Measurements from ENCODE around the gene GNG7. TPM values are rescaled to one million over a fixed set of nuclear protein-coding genes. Genes with fewer than 3 reads are reported as not detected.
A peak's percentile ranks its signal among the peaks of the same experiment; 100 is the strongest.
"Not testable (repeated sequence)": the region's sequence is repeated elsewhere in the genome, so short reads cannot be mapped to it uniquely, and the experiment has no call there.

The GNG7 gene
- total RNA-seq, 2 donors from 2014 or later = 5.7 to 12.9 TPM

DNA sequence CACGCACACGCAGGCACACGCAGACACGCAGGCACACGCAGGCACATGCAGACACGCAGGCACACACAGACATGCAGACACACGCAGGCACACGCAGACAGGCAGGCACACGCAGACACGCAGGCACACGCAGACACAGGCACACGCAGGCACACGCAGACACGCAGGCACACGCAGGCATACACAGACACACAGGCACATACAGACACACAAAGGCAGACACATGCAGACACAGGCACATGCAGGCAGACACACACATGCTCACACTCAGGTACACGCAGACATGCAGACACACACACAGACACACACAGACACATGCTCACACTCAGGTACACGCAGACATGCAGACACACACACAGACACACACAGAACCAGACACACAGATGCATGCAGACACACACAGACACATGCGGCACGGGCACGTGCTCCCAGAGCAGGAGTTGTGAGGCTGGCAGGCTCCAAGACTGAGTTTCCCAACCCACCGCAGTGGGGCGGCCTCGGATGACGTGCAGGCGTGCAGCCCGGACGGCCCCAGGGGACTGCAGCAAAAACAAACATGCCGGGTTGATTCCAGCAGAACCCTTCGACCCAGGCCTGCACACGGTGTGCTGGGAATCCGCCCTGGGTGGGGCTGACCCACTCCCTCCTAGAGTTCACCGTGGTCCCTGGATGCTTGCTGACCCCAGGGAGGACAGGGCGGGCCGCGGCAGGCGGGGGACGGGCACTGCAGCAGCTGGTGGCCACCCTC, 126.6 kb downstream of the GNG7 start:
- intact Hi-C loops (cut with DNase I) = no loop called here
- WGBS, 2 donors = 86 to 91% methylated on average over 13 to 36 of the region's 37 CpGs
- Histone ChIP-seq H3K9me3 (no peaks in the 10 kb centered on the region), H3K27me3 (no peaks in the 10 kb centered on the region), H3K4me3 (no peak overlapping the region), H3K4me1 (peaks cover 35% of the 10 kb centered on the region), H3K27ac (peak overlapping the region in 1 of 4 donors; percentile 29), H3K36me3 (replicated peaks in 1 of 2; ENCODE audit: insufficient read depth in 1 of 2, low read depth in 2 of 2) (no peaks in the 10 kb centered on the region)
- peak; percentile 48 to 61 (median 53) for DNase-seq
- no peak for TF ChIP-seq POLR2A (IDR thresholded peaks at IDR 0.05)
- TF ChIP-seq, protein P1, sequence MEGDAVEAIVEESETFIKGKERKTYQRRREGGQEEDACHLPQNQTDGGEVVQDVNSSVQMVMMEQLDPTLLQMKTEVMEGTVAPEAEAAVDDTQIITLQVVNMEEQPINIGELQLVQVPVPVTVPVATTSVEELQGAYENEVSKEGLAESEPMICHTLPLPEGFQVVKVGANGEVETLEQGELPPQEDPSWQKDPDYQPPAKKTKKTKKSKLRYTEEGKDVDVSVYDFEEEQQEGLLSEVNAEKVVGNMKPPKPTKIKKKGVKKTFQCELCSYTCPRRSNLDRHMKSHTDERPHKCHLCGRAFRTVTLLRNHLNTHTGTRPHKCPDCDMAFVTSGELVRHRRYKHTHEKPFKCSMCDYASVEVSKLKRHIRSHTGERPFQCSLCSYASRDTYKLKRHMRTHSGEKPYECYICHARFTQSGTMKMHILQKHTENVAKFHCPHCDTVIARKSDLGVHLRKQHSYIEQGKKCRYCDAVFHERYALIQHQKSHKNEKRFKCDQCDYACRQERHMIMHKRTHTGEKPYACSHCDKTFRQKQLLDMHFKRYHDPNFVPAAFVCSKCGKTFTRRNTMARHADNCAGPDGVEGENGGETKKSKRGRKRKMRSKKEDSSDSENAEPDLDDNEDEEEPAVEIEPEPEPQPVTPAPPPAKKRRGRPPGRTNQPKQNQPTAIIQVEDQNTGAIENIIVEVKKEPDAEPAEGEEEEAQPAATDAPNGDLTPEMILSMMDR (IDR thresholded peaks at IDR 0.05) = no peak
- no peak for ATAC-seq

DNA sequence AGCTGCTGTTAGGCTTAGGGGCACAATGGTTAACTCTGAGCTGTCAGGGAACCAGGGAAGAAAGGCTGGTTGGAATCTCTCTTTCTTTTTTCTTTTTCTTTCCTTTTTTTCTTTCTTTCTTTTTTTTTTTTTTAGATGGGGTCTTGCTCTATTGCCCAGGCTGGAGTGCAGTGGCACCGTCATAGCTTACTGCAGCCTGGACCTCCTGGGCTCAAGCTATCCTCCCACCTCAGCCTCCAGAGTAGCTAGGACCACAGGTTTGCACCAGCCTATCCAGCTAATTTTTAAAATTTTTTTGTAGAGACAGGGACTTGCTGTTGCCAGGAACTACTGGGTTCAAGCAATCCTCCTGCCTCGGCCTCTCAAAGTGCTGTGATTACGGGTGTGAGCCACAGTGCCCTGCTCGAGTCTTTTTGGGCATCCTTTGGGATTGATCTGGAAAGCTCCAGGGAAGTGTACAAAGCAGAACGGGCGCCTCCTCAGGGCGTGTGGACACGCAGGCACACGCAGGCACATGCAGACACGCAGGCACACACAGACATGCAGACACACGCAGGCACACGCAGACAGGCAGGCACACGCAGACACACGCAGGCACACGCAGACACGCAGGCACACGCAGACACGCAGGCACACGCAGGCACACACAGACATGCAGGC, 127.4 kb downstream of the GNG7 start:
- intact Hi-C loops (cut with DNase I) = no loop called here
- TF ChIP-seq POLR2A (IDR thresholded peaks at IDR 0.05) = no peak
- TF ChIP-seq, protein P1 (IDR thresholded peaks at IDR 0.05) = no peak
- WGBS, 2 donors = 82 to 86% methylated on average over 3 to 19 of the region's 19 CpGs
- no peak overlapping the region for H3K4me3 ChIP-seq
- DNase-seq (no peak), ATAC-seq (no peak)
- H3K27me3 ChIP-seq = no peaks in the 10 kb centered on the region
- H3K9me3 ChIP-seq = no peaks in the 10 kb centered on the region
- H3K36me3 ChIP-seq (replicated peaks in 1 of 2; ENCODE audit: insufficient read depth in 1 of 2, low read depth in 2 of 2) = no peaks in the 10 kb centered on the region
- peaks cover 34% of the 10 kb centered on the region for H3K4me1 ChIP-seq
- no peak overlapping the region for H3K27ac ChIP-seq

DNA sequence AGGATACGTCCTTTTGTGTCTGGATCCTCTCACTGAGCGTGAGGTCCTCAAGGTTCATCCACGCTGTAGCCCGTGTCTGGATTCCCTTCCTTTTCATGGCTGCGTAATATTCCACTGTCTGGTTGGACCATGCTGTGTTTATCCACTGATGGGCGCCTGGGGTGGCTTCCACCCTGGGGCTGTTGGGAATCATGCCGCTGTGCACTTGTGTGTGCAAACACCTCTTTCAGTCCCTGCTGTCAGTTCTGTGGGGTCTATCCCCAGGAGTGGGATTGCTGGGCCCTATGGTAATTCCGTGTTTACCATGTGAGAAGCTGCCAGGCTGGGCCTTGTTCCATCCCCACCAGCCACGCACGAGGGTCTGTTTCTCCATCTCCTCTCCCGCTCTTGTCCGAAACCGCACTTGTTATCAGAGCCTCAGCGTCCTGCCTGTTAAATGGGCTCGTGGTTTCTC, 128.0 kb downstream of the GNG7 start:
- H3K27me3 ChIP-seq = no peaks in the 10 kb centered on the region
- peaks cover 28% of the 10 kb centered on the region for H3K4me1 ChIP-seq
- WGBS, 2 donors = 93 to 94% methylated on average over 15 of the region's 15 CpGs
- no peak for TF ChIP-seq POLR2A (IDR thresholded peaks at IDR 0.05)
- TF ChIP-seq, protein P1 (IDR thresholded peaks at IDR 0.05) = no peak
- H3K36me3 ChIP-seq (replicated peaks in 1 of 2; ENCODE audit: insufficient read depth in 1 of 2, low read depth in 2 of 2) = no peaks in the 10 kb centered on the region
- DNase-seq = no peak
- H3K9me3 ChIP-seq = no peaks in the 10 kb centered on the region
- no peak overlapping the region for H3K27ac ChIP-seq
- ATAC-seq = no peak
- no peak overlapping the region for H3K4me3 ChIP-seq
- intact Hi-C loops (cut with DNase I) = no loop called here

DNA sequence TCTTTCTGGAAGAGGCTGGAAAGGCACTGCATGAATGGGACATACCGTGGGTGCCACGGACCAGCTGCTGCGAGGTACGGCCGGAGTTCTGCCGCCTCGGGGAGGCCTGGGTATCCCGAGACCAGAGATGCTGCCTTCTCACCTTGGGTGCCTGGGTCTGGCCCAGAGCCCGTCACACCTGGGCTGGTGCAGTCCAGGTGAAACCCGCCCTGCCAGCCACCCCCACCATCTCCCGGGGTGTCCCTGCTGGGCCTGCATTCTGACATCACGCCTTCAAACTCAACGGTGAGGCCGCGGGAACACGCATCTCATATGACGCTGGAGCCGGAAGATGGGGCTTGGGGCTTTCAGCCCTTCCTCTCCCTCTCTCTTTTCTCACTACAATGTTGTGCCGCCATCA, 128.6 kb downstream of the GNG7 start:
- no peak for TF ChIP-seq POLR2A (IDR thresholded peaks at IDR 0.05)
- TF ChIP-seq, protein P1 (IDR thresholded peaks at IDR 0.05) = no peak
- H3K27me3 ChIP-seq = no peaks in the 10 kb centered on the region
- H3K36me3 ChIP-seq (replicated peaks in 1 of 2; ENCODE audit: insufficient read depth in 1 of 2, low read depth in 2 of 2) = no peaks in the 10 kb centered on the region
- no peak overlapping the region for H3K4me3 ChIP-seq
- no peak for ATAC-seq
- no peaks in the 10 kb centered on the region for H3K9me3 ChIP-seq
- peaks cover 22% of the 10 kb centered on the region for H3K4me1 ChIP-seq
- H3K27ac ChIP-seq = no peak overlapping the region
- 87% methylated on average over 17 to 19 of the region's 19 CpGs for WGBS, 2 donors
- no peak for DNase-seq
- intact Hi-C loops (cut with DNase I) = no loop called here

DNA sequence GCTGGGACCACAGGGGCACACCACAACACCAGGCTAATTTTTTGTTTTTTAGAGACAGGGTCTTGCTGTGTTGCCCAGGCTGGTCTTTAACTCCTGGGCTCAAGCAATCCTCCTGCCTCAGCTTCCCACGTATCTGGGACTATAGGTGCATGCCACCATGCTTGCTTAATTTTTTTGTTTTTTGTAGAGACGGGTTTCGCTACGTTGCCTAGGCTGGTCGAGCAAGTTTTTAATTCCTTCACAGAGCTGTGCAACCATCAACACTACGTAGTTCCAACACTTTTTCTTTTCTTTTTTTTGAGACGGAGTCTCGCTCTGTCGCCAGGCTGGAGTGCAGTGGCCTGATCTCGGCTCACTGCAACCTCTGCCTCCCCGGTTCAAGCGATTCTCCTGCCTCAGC, 130.3 kb downstream of the GNG7 start:
- H3K9me3 ChIP-seq; H3K4me3 ChIP-seq; H3K27ac ChIP-seq; H3K36me3 ChIP-seq (replicated peaks in 1 of 2; ENCODE audit: insufficient read depth in 1 of 2, low read depth in 2 of 2); ATAC-seq; H3K27me3 ChIP-seq; H3K4me1 ChIP-seq; DNase-seq; intact Hi-C loops (cut with DNase I): not testable (repeated sequence)
- 93 to 94% methylated on average over 12 of the region's 12 CpGs for WGBS, 2 donors
